Stomach (tissue), 9 donors: ENCODE measurements around the gene NECTIN1. TPM values are rescaled to one million over a fixed set of nuclear protein-coding genes. Genes with fewer than 3 reads are reported as not detected.
A peak's percentile ranks its signal among the peaks of the same experiment; 100 is the strongest.

Source experiments
- DNase-seq, 2 donors: peaks; one replicate each; pipeline versions ENCODE4 v3.0.0 to v3.0.0-alpha.2; 2013 to 2019
- H3K27ac ChIP-seq, 5 donors: fragments of 200-600 bp in 4 of 5; sonication (generic) in 4 of 5; one replicate each; pipeline ENCODE4 v1.5.1; 2013 to 2019; ENCODE audit warnings: mild to moderate bottlenecking in 1 of 5, moderate library complexity in 1 of 5
- H3K27me3 ChIP-seq, 3 donors: fragments of 200-600 bp; sonication (generic); one replicate each; pipeline ENCODE4 v1.5.1; 2017 to 2019; ENCODE audit warnings: mixed run types in 1 of 3
- H3K36me3 ChIP-seq, 4 donors: fragments of 200-600 bp; sonication (generic); 1 replicate in 3 of 4; 2 replicates in 1 of 4; pipeline ENCODE4 v1.5.1; 2016 to 2019
- H3K4me1 ChIP-seq, 4 donors: fragments of 200-600 bp; sonication (generic); one replicate each; pipeline ENCODE4 v1.5.1; 2016 to 2019
- H3K4me3 ChIP-seq, 4 donors: fragments of 200-600 bp; sonication (generic) in 3 of 4; one replicate each; pipeline ENCODE4 v1.5.1; 2016 to 2019; ENCODE audit warnings: mild to moderate bottlenecking in 1 of 4
- H3K9me3 ChIP-seq, 4 donors: fragments of 200-600 bp; sonication (generic); one replicate each; pipeline ENCODE4 v1.5.1; 2016 to 2019
- CTCF ChIP-seq, 7 experiments: fragments of 450-650 bp in 4 of 7; fragments of 200-600 bp in 3 of 7; sonication (generic) in 3 of 7; IDR thresholded peaks; one replicate each; pipeline ENCODE4 v1.5.1; 2016 to 2019; ENCODE audit warnings: antibody characterized with exemption in 7 of 7, control low read depth in 2 of 7, mild to moderate bottlenecking in 1 of 7
- EP300 ChIP-seq: sonication (generic); formaldehyde crosslinking; IDR thresholded peaks from one replicate; pipeline ENCODE4 v1.6.1; 2017; ENCODE audit warnings: antibody characterized with exemption
- POLR2A ChIP-seq, 4 donors: fragments of 450-650 bp; IDR thresholded peaks; one replicate each; pipeline ENCODE4 v1.6.1; 2016; ENCODE audit warnings: antibody characterized with exemption in 4 of 4, control low read depth in 2 of 4, mild to moderate bottlenecking in 1 of 4, moderate library complexity in 1 of 4
- POLR2AphosphoS5 ChIP-seq, 3 donors: sonication (generic); formaldehyde crosslinking; IDR thresholded peaks; one replicate each; pipeline ENCODE4 v1.6.1; 2016; ENCODE audit warnings: antibody characterized with exemption in 3 of 3
- WGBS, 5 donors: extraction: QIAGEN DNeasy Blood & Tissue Kit in 3 of 5; methylation state at CpG; one replicate each; pipeline versions ENCODE4 v1.1.5 to v1.1.7; 2013 to 2018; 5-methylcytosine and 5-hydroxymethylcytosine counted together
- intact Hi-C: fragments of 100-400 bp; cut with DNase I; formaldehyde crosslinking; loops from one replicate; pipeline ENCODE4 v1.15.1; 2023; ENCODE audit warnings: low total_unique reads
- polyA plus RNA-seq, 3 donors: library from polyadenylated mRNA; stranded (reverse); fragments of 200-250 nt; gene quantifications; one replicate each; pipeline ENCODE4 v1.2.3, GENCODE V29; 2013
- total RNA-seq, 5 donors: library from RNA; depleted of rRNA; stranded (reverse); fragments of >200 nt; gene quantifications; one replicate each; pipeline versions ENCODE4 v1.1.0 to v1.2.3, GENCODE V29; 2014 to 2016
- donor health status: healthy with polysubstance abuse.
- donor health status: Bipolar disorder and iron deficiency.
- donor health status: healthy.

Gene NECTIN1
- total and polyA plus RNA-seq, 8 donors: 1.2 to 92.1 (median 6.0) TPM

GRCh38 chr11:119730789-119731386 lies 1.9 kb upstream of the NECTIN1 start:
- intact Hi-C loops: no loop called here
- DNase-seq: no peak
- peaks cover 0 to 2% (median 0%) of the 10 kb centered on the region in 3 donors for H3K27me3 ChIP-seq
- TF ChIP-seq POLR2A (IDR thresholded peaks at IDR 0.05): no peak
- TF ChIP-seq EP300: no peak
- TF ChIP-seq POLR2AphosphoS5 (IDR thresholded peaks at IDR 0.05): no peak
- no peak for TF ChIP-seq CTCF (IDR thresholded peaks at IDR 0.05)
- no peak overlapping the region for H3K27ac ChIP-seq
- no peaks in the 10 kb centered on the region for H3K36me3 ChIP-seq
- no peak overlapping the region for H3K4me3 ChIP-seq
- peaks cover 17 to 41% (median 38%) of the 10 kb centered on the region in 4 donors for H3K4me1 ChIP-seq
- no peaks in the 10 kb centered on the region for H3K9me3 ChIP-seq
- 67 to 94% (median 82%) methylated on average over 5 to 6 of the region's 6 CpGs for WGBS, 5 donors

DNA sequence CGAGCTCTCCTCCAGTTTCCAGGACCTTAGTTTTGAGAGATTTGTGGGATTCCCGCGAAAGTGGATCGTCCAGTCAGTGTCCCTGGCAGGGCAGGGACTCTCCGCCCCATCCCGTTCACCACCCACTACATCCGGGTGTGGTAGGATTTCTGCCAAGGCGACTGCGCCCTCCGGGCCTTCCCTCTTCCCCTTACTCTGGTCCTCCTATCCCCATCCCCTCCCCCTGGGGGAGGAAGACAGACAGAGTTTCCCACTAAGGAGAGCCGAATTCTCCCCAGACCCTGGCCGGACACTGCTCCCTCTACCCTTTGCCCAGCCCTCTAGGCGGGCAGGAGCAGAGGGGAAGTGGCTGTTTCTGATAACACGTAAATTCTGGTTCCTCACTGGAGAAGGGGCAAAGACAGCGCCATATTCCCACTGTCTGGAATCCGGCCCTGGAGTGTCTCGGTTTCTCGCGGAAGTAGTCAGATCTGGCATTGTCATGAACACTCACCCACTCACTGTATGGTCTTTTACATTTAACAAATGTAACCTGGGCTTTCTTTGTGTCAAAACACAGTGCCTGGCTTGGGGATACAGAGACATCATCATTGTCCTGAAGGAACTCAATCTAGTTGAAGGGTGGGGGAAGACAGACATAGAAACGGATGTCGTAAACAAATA lies 1.1 kb upstream of the NECTIN1 start:
- intact Hi-C loops: no loop called here
- H3K27me3 ChIP-seq: no peaks in the 10 kb centered on the region
- peaks cover 17 to 45% (median 39%) of the 10 kb centered on the region in 4 donors for H3K4me1 ChIP-seq
- no peaks in the 10 kb centered on the region for H3K36me3 ChIP-seq
- H3K9me3 ChIP-seq: no peaks in the 10 kb centered on the region
- TF ChIP-seq POLR2AphosphoS5 (IDR thresholded peaks at IDR 0.05): no peak
- no peak for TF ChIP-seq CTCF (IDR thresholded peaks at IDR 0.05)
- peak overlapping the region; percentile 76 to 95 (median 86) for H3K4me3 ChIP-seq
- WGBS, 5 donors: 8 to 12% (median 12%) methylated on average over 21 of the region's 21 CpGs
- H3K27ac ChIP-seq: peak overlapping the region; percentile 86 to 95 (median 94)
- peak; percentile 52 to 79 for DNase-seq

GRCh38 chr11:119729581-119729927 lies 554 bp upstream of the NECTIN1 start:
- Histone ChIP-seq H3K27me3 (no peaks in the 10 kb centered on the region), H3K27ac (peak overlapping the region; percentile 86 to 95 (median 94)), H3K4me3 (peak overlapping the region; percentile 76 to 95 (median 86)), H3K36me3 (no peaks in the 10 kb centered on the region), H3K9me3 (no peaks in the 10 kb centered on the region), H3K4me1 (peaks cover 17 to 45% (median 39%) of the 10 kb centered on the region in 4 donors)
- TF ChIP-seq EP300 (no peak), POLR2AphosphoS5 (IDR thresholded peaks at IDR 0.05) (no peak), POLR2A (IDR thresholded peaks at IDR 0.05) (no peak), CTCF (IDR thresholded peaks at IDR 0.05) (no peak)
- WGBS, 5 donors: 0 to 3% (median 1%) methylated on average over 16 to 21 of the region's 21 CpGs
- intact Hi-C loops: no loop called here
- DNase-seq: no peak

DNA sequence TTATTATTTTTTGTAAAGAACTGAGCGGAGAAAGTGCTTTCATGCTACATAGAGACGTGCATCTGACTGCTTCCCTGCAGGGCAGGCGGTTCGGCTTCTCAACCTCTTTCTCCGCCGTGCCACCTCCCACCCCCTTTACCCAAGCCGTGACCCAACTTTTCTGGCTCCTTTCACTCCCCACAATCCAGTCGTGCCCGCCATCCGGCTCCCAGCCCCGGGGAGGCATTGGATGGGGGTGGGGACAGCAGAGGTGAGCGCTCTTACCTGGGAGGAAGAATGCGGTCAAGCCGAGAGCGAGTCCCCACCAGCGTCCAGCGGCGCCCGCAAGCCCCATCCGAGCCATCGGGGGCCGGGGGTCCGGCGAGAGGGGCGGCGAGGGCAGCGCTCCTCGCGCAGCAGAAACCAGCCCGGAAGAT lies 781 bp downstream of the NECTIN1 start:
- Histone ChIP-seq H3K36me3 (no peaks in the 10 kb centered on the region), H3K27ac (peak overlapping the region; percentile 86 to 95 (median 94)), H3K27me3 (no peaks in the 10 kb centered on the region), H3K9me3 (no peaks in the 10 kb centered on the region), H3K4me3 (peak overlapping the region; percentile 76 to 95 (median 86)), H3K4me1 (peaks cover 17 to 49% (median 39%) of the 10 kb centered on the region in 4 donors)
- peak in 1 of 2 donors; percentile 58 for DNase-seq
- TF ChIP-seq POLR2AphosphoS5 (IDR thresholded peaks at IDR 0.05): no peak
- TF ChIP-seq CTCF (IDR thresholded peaks at IDR 0.05): no peak
- no peak for TF ChIP-seq EP300
- TF ChIP-seq POLR2A (IDR thresholded peaks at IDR 0.05): no peak
- WGBS, 5 donors: 0 to 1% (median 0%) methylated on average over 20 to 30 of the region's 30 CpGs
- intact Hi-C loops: no loop called here
